ENCODE data around the gene GABRG3.

Gene GABRG3

DNA sequence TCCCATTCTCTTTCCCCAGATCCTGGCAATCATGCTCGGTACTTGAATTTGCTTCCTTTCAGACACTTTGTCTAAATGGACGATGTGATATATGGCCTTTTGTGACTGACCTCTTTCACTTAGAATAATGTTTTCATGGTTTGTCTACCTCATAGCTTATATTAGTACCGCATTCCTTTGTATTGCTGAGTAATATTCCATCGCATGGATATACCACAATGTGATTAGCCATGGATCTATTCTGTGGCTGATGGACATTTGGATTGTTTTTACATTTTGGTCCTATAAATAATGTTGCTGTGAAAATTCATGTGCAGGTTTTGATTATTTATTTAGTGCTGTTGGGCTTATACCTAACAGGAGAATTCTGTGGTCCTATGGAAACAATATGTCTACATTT lies 458.6 kb downstream of the GABRG3 start:
- no peak for DNase-seq

DNA sequence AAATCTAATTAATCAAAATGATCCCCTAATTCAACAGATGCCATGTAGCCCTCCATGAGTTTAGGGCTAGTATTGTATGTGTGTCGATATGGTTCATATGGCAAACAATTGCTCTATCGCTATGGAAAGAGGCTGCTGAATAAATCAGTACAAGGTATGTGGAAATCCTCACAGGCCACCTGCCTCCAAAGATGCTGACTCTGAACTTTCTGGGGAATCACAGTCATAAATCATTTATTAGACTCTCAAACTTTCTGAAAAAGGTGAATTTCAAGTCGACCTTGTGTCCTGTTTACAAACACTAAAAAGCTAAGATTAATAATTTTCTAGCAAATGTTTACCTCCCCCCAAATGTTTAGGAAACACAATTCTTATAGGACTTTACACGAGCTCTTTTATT lies 462.6 kb downstream of the GABRG3 start:
- no peak for DNase-seq

DNA sequence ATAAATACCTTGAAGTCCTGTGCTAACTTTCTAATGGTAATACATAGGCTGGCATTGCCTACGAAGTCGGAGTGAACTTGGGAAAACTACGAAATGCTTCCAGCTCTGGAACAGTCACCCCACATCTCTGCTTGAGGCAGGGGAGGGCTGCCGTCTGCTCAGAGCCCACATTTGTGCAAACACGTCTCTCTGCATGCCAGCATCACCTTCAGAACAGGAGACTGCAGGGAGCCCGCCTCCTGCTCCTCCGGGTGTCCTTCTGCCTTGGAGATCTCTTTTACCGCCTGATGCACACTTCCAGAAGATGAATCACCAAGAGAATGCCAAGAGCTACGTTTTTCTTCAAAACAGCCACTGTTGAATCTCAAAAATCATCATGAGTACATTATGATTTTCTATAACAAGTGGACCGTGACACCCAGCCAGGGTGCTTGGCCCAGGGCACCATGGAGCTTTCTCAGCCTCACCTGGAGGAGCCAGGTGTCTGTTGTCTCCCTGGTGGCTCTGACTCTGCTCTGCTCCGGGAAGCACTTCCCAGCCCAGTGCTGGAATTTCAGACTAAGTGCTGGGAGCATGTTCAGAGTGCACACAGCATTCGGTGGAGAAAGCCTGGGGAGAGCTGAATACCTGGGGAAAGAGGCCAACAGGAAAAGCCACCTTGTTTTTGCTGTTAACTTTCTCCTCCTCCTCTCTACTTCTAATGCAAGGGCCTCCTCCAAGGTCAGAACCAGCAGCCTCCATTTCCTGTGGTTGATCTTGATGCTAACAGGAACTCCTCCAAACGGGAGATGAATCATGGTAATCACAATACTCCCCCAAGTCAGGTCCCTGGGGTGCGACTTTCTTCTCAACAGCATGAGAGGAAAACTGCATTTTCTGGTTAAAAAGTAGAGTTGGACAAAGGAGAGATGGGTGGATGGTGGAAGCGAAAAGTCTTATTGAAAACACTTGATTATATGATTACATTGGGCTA lies 467.7 kb downstream of the GABRG3 start:
- no peak for DNase-seq

DNA sequence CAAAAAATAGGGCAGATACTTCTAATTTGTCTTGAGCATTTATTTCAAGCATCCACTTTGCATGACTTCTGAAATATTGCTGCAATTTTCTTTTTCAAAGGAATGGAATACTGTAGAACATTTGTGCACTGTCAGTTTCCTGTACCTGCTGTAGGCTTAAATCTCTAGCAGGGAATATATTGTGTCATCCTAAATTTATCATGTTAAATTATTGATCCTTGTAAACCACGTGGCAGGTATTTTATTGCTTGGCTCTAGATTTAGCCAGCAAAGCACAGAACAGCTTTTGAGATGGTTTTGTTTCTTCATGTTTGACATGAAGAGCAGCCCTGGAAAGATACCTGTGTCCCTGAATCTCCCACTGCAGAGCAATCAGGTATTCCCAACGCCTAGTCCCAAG lies 470.1 kb downstream of the GABRG3 start:
- no peak for DNase-seq

DNA sequence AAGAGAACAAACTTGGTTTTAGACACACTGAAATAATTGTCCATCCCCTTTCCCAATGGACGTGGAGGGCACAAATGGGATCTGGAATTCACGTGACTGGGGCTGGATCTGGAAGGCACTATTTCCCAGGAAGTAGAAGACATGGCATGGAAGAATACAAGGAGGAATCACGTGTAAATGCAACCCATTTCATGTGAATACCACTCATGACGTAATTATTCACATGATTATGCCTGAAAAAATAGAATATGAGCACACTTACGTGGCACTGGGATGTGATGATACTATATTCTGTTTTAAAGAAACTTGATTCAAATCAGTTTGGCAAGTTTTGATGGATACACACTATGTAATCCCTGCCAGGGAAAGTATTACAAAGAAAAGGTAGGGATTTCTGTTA lies 477.3 kb downstream of the GABRG3 start:
- no peak for DNase-seq

DNA sequence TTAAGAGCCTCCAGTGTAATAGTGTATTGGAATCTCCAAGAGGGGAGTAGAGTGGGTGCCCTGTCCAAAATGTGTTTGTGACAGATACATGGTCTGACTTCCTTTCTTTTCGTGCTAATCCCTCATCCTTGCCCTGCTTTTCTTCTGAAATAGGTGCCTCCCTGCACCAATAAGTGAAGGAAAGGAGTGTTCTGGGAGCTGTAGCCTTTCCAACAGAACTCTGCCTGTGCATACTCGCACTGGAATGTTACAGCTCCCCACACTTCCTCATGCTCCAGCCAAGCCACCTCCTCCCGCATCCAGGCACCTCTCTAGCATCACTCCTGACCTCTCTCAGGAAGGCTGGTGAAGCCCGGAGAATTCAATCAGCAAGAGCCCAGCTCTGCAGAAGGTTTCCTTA lies 478.0 kb downstream of the GABRG3 start:
- DNase-seq = no peak

DNA sequence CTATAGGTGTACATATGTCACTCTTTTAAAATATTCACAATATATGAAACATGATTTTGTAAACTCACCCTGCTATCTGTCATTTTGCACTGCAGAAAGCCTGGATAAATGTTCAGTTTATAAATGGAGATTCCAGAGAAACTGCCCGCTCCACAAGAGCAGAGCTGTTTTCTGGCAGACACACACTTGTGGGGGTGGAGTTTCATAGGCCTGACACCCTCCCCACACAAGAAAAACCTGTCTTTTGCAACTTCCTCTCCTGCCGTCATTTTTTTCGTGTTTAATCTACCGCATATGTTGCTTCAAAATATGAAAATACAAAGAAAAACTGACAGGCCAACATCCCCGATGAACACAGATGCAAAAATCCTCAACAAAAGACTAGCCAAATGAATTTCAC lies 479.0 kb downstream of the GABRG3 start:
- DNase-seq = no peak

DNA sequence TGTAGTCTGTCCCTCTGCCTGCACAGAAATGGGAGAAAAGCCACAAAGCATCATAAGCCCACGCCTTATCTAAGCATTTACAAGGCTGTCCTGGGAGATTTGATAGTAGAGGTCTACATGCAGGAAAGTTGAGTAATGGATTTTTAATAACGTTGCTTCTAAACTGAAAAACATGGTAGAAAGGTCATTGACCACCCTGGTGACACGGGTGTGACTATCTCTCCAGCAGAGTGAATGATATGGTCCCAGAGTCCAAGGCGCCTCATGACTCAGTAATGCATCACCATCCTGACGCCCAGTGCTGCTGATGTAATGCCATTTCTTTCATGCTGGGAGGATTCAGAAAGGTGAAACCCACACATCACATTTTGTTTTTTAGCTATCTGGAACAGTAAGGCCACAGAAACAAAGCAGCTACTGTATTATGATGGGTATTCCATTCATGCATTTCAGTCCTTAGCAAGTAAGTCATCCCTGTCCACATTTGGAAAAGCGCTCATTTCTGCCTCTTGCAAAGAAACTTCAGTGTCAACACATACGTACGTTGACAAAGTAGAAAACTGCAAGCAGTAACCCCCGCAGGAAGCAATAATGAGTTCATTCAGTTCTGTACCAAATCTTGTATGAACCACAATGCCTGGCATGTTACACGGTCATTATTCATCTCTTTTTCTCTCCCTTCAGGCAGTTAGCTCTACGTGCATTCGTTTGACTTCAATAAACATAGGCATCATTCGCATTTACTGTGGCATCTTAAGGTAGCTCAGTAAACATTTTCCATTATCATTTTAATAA lies 483.5 kb downstream of the GABRG3 start:
- no peak for DNase-seq

DNA sequence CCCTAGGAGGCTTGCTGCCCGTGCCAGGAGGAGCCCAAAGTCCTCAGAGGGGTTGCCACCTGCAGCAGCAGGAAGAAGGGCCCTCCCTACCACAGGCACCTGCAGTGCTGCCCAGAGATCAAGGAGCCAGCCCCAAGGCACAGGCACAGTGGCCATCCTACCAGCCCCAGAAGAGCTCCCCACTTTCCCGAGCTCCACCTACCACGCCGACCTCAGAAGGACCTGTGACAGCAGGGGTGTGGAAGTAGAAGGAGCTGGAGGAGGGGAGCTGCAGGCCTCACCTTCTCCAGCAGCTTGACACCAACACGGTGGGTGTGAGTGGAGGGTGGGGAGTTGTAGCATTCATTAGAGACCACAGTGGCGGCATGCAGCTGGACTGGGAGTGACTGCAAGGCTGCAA lies 485.8 kb downstream of the GABRG3 start:
- no peak for DNase-seq

DNA sequence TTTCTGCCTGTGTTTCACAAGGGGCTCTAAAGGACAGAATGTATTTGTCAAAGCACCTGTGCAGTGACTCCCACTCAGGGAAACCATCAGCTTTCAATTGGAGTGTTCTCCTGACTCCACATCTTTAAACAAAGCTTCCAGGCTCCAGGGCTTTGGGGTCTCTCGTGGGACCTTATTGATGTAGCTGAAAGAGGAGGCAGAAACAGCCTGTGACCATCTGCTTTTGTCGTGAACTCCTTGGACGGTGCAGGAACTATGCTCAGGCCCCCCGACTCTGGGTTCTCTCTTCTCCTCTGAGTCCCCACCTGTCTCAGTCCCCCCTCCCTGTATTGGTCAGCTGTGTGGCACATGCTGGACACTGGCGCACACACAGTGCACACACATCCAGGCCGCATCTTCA lies 486.8 kb downstream of the GABRG3 start:
- no peak for DNase-seq

DNA sequence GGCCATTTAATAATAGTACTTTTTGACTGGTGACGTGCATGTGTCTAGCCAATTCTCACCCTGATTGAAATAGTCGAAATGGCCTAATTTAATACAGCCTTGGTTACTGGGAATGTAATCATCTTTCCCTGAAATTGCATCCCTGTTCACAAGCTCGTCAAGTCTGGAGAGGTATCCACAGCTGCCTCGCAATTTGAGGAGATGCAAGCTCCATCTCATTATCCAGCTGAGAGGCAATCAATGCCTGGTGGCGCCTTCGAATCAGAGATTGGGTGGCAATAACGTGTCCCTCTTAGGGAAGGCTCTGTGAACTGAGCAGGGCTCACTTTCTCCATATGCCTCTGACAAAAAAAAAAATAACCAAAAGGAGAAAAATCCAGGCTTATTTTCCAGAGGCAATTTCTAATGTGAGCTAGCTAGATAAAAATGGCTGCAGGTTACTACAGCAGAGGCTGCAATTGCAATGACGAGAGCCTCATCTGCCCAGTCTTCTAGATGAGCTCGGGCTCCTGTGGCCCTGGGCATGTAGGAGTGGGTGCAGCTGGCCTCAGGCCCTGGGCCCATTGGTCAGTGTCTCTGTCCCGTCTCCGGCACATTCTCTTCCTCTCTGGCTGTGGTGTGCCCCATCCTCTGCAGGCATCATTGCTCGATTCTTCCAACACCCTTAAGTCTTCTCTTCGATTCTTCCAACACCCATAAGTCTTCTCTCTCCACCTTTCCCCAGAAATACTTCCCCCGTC lies 487.5 kb downstream of the GABRG3 start:
- no peak for DNase-seq

DNA sequence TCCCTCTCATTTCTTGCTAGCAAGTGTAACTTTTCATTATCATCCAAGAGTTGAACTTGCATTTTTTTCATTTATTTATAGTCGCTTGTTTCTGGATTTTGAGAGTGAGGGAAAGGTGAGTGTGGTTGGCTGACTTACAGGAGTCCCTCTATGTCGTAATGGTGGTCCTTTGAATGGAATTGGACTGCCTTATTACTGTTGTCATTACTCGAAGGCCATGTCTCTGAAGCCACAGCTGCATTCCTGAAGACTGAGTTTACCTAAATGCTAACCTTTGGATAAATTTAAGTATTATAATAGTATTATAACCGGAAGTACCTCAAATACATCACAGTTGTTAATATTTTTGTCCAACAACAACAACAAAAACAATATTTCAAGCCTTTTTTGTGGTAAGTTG lies 488.9 kb downstream of the GABRG3 start:
- no peak for DNase-seq

DNA sequence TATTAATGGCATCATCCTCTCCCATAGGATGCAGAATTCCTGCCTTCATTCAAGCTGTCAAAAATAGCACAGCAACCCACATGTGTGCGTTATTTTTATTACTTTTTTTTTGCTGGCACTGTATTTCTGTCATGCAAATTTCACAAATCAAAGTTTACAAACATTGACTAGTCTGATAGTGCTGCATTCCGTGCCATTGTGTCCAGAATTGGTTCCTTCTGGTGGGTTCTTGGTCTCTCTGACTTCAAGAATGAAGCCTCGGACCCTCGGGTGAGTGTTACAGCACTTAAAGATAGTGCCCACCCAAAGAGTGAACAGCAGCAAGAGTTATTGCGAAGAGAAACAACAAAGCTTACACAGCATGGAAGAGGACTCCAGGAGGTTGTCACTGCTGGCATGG lies 490.2 kb downstream of the GABRG3 start:
- DNase-seq = no peak

DNA sequence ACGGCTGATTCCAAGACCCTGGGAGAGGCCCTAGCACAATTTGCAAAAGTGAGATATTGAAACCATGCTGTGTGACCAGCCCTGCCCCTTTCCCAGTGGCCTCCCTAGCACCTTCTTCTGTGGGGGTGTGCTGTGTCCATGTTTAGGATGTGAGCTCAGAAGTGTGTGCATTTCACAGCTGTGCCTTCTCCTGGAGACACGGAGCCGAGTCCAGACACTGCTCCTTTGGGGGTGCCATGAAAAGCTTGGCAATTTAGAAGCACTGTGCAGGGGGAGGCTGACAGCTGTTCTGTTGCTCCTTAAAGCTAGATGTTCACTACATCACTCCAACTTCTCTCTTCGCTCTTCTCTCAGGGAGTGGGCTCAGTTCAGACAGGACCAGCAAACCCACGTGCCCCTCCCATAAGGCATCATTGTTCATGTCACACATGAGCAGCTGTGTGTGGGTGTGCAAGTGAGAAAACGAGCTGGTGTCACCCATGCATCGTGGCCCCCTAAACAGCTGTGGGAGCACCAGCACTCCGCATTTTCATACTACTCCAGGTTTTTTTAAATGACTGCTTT lies 492.6 kb downstream of the GABRG3 start:
- DNase-seq = no peak

DNA sequence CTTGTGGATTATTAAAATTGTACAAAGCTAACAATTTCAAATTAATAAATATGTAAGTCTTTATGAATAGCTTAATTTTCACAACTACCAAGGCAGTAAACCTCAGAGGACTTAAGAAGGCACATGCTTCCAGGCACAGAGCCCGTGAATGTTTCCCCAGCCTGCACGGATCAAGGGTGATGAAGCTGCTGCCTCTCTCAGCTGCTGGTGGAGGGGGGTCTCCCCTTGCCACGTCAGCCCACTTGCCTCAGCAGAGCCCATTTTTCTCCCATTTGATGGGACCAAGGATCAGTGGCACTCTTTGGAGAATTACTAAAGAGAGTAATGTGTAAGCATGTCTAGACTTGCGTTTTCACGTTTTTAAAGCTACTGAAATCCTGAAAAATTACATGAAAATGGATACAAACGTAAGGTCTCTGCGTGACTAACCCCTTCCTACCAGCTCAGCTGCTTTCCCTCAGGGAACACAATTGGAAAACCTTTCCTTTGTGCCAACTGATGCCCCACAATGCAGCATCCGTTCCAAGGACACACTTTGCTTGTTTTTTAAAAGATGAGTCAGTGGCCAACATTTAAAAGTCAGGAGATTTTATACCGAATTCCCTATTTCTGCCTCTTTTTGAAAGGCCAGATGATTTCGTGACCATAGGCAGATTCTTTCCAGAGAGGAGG lies 494.1 kb downstream of the GABRG3 start:
- DNase-seq = no peak

DNA sequence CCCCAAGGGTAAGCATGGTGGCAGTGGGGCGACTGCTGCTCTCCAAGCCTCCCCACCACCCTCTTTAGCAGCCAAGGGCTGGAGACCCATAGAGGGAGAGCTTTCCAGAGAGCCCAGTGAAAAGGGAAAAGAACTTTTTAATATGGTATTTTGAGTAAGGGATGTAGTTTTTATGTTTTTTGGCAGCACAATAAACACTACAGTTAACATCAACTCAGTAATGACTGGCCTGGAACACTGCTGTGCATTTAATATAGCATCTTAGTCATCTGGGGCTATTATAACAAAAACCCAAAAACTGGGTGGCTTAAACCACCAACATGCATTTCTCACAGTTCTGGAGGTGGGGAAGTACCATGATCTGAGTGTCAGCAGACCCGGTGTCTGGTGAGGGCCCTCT lies 495.8 kb downstream of the GABRG3 start:
- no peak for DNase-seq

DNA sequence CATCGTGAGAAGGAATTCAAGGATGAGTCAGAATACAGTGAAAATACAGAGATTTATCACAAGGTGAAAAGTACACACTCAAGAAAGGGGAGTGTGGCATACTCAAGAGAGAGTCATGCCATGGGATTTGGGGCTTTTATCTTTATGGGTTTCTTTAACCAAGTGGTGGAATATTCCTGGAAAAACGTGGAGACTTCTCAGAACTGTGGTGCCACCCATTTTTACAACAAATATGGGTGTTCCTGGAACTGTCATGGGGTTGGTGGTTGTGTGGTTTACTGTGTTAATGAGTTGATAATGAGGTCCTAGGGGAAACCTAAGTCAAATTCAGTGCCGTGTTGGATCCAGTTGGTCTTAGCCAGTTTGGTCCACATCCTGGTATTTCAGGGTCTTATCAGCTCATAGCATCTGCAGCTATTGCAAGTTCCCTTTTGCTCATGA lies 497.2 kb downstream of the GABRG3 start:
- no peak for DNase-seq

DNA sequence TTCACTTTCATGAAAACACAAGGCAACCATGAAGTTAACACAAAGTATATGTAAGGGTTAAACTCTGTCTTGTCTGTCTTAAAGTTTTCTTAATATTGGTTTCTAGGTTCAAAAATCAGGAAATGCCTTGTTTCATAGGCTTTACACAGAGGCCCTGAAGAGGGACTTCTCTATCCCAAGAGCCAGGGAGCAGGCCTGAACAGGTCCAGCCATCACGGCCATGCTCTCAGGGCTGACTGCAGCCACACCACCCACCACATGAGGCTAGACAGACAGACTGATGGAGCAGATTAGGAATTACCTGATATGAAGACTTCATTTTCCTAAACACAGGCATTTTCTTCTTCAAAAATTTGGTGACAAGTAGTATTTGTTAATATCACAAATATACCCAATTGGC lies 502.9 kb downstream of the GABRG3 start:
- DNase-seq = no peak

DNA sequence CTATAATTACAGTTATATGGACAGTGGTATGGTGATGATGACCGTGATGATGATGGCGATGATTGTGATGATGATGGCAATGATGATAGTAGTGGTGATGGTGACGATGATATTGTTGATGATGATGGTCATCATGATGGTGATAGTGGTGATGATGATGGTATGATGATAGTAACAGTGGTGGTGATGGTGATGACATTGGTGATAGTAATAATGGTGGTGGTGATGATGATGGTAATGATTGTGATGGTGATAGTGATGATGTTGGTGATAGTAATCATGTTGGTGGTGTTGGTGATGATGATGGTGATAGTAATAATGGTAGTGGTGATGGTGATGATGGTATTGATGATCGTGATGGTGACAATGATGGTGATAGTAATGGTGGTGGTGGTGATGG lies 504.4 kb downstream of the GABRG3 start:
- no peak for DNase-seq

DNA sequence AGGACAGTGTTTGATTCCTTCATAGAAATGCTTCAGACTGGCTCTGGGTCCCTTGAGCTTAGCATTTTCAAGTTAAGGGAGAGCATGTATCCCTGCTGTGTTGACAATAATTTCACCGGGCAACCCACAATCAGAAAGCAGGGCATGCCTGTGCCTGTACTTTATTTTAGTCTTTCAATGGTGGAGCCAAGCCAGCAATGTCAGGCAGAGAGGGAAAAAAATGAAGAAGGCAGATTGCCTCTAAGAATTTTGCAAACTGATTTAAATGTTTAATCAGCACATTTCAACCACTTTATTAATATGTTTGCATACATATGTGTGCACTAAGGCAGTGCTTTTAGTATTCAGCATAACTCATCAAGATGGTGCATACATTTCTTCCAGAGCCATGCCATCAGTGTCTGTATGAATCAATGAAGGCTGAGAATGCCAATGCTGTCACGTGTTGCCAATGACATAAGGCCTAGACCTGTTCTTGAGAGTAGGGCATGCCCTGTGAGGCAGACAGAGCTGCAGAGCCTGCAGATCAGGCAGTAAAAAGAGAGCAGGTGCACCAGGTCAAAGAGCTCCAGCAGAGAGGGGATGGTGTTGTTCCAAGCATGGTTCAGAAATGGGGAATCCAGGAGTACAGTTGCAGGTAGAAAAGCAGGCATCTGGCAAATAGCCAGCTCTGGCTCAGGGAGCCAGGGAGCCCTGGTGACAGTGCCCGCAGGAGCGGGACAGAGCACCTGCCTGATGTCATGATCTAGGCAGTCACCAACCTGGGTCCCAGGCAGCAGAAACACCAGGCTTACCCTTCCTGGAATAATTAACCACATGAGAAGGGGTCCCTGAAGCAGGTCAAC lies 508.5 kb downstream of the GABRG3 start:
- no peak for DNase-seq

DNA sequence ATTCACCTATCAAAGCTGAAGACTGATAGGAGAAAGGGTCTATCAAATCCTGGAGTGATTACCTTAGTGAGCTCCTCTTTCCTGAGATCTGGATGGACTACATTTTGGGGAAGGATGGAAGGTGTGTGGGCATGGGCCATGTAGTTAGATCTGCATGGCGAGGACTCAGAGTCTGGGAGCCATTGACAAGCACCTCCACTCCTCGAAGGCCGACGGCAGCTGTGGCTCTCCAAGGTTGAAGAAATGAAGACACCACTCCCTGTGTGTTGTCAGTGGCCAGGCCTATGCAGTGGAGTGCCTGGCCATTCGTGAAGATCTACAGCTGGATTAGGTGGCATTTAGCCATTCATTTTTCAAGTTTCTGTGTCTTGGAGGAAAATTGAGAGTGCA lies 509.2 kb downstream of the GABRG3 start:
- no peak for DNase-seq

DNA sequence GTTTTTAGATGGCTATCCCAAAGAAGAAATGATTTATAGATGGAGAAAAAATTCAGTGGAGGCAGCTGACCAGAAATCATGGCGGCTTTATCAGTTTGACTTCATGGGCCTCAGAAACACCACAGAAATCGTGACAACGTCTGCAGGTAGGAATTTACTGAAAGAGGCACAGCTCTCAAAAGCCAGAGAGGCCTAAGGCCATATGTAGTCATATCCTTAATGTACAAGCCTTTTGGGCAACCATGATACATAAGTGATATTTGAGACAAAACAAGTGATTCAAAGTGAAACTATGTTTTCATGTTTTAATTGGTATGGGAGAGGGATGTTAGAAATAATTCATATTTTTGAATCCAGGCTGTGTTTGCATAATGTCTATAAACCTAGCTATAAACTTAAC lies 509.7 kb downstream of the GABRG3 start:
- no peak for DNase-seq
